IPS-NIHi7 (cell line): Measurements from ENCODE around the gene CTCFL.
A peak's percentile ranks its signal among the peaks of the same experiment; 100 is the strongest.
"Not testable (repeated sequence)": the region's sequence is repeated elsewhere in the genome, so short reads cannot be mapped to it uniquely, and the experiment has no call there.

ENCODE experiments used
- DNase-seq: peaks from one replicate; pipeline ENCODE4 v3.0.0; 2012; ENCODE audit warnings: mixed read lengths; ENCODE audit errors: extremely low spot score

CTCFL gene

DNA sequence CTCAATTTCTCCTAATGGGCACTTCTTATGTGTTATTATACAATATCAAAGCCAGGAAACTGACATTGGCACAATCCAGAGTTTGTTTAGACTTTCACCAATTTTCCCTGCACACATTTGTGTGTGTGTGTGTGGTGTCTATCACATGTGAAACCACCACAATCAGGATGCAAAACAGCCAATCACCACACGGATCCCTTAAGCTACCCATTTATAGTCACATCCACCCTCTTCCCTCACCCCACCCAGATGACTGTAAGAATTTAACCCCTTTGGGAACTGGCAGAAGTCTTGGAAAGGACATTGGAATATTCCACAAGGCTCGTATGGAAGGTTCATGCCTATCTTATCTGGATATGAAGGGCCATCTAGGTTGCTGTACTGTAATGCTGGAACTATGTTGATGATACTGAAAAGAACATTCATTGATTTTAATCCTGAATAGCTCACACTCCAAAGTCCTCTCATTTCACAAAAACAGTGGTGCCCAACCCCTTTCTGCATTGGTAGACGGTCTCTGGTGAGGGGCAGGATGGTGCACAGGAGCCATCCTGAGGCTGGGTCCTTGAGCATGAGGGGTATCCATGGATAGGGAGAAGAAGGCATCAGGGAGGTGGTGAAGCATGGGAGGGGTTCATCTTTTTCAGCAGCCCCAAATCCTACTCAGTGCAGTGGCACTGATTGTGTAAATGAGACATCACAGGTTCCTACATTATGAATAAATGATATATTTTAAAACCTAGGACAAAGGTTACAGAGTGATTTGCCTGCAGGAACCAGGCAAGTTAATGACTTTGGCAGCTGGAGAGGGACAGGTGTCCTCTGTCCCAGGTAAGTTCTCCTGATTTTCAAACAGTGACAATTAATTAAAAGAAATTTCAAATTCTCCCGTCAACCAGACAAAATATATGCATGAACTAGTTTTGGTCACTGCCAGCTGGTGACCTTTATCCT, 12.1 kb upstream of the CTCFL start:
- DNase-seq = no peak

DNA sequence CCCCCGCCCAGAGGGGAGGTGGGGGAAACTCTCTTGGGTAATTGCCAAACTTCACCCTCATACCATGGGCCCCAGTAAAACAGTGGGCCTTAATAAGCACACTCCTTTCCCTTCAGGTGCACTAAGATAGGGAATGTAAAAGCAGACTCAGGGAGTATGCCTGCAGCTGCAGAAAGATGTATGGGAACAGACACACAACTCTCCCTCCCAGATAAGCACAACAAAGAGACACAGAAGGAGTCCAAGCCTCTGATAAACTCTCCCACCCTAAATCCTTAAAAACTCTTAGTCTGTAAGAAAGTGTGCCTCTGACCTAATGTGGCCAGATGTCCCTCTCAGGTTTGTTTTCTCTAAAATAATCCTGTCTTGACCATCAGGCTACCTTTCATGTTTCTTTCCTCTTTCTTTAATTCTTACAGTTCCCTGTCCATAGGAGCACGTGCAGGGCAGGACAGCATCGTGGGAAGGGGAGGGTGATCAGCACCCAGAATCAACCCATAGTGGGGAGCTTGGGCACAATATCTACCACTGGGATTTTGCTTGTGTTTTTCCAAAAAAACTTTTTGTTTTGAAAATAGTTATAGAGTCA, 11.3 kb upstream of the CTCFL start:
- DNase-seq = no peak

DNA sequence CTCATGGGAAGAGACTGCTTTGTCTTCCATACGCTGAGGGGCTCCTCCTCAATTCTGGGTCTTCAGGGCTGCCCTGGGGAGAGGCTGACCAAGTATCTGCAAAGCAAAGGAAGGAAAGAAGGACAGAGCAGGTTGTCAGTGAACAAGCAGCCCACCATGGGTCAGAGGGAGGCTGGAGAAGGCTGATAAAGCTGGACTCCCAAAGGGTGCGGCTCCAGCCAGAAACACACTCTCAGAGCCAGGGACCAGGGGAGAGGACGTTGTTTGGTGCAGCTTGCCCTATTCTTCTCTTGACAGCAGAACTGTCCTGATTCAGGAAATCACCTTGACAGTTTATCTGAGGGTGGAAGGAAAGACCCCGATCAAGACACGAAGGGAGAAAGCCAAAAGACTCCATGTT, 10.4 kb upstream of the CTCFL start:
- DNase-seq = no peak

DNA sequence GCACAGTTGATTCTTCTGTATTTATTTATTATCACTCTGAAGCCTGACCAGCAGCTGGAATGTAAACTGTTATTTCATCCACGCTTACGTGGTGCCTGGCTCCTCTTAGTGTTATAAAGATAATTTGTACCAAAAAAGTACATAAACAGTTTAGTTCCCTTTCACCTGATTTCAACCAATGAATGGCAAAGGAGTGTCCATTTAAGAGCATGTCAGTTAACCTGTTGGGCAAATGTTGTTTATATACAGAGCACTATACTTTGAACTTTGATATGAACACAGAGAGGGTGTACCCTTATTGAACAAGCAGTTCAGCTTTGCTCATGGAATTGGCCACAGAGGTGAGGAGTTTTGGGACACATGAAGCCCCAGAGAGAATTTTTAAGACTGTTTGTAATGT, 7.2 kb upstream of the CTCFL start:
- no peak for DNase-seq

DNA sequence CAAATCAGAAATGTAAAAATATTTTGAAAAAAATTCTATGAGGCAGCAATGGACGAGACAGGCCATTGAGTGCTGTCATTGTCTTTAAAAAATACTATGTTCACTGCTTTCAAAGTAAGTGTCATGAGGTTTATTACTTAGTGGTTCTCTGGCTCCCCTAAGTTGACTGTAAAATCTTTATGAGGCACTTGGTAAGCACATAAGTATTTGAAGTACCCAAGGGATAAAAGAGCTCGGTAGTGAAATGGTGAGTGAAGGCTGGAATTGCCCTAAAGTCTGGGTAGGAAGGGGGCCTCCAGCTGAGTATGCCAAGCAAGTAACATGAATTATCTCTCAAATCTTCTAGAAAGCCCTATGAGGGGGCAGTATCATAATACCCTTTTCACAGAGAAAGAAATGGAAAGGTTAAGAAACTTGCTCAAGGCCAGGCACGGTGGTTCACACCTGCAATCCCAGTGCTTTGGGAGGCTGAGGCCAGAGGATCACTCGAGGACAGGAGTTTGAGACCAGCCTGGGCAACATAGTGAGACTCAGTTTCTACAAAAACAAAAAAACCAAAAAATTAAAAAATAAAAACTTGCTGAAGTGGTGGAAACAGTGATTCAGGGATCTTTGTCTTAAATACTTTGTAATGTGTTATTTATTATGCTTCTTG, 5.5 kb upstream of the CTCFL start:
- DNase-seq = no peak

DNA sequence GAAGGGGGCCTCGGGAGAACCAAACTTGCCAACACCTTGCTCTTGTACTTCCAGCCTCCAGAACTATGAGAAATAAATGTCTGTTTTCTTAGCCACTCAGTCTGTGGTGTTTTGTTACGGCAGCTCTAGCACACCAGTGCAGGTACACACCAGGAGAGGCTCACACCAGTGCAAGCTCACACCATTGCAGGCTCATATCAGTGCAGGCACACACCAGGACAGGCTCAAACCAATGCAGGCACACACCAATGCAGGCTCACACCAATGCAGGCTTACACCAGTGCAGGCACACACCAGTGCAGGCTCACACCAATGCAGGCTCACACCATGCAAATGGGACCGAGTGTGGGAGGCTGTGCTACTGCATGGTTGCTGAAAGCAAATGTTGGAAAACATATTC, 4.9 kb upstream of the CTCFL start:
- DNase-seq = no peak

DNA sequence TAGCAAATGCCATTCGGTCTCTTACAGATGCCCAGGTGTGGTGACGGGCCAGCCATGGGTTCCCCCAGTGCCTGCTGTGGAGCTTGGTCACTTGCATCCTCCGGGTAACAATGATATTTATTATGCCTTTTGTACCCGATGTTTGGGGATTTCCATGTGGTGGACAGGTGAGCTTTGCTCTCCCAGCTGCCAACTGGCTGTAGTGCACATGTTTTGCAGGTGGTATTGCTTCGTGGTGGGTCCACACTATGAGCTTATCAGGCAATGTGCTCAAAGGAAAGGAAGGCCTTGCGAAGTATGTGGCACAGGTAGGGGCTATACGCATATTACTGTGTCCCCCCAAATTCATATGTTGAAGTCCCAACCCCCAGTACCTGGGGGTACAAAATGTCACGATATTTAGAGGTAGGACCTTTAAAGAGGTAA, 4.2 kb upstream of the CTCFL start:
- no peak for DNase-seq

DNA sequence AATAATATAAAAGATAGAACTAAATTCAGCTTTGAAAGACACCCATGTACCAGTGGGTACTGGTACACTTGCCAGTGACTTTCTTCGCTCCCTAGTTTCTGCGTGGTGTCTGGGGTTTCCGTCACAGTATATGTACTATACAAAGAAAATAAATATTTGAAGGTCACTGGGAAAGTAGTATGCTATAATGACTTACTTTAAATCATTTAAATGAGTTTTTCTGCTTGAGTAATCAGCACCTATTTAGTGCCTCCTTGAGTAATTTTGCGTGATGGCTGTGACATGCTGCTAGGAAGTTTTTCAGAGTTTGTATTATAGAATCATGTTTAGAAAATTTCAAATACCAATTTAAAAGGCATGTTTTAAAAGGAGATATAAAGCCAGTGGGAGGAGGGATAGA, 3.2 kb upstream of the CTCFL start:
- DNase-seq = no peak

DNA sequence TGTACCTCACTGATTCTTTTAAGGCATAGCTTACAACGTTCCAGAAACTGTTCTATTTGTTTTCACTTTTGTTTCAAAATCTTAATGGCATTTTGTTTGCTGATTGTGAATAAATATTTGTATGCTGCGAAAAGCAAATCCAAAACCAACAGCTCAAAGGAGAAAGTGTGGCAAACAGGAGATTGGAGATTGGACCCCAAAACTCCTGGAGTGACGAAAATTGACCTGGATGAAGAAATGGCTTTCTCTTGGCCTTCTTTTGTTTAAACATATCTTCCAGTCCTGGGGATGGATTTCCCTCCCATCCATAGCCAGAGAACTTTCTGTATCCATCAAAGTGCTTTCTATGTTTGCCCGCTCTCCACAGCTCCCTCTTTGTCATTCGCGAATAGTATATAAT, 2.8 kb upstream of the CTCFL start:
- DNase-seq = no peak

DNA sequence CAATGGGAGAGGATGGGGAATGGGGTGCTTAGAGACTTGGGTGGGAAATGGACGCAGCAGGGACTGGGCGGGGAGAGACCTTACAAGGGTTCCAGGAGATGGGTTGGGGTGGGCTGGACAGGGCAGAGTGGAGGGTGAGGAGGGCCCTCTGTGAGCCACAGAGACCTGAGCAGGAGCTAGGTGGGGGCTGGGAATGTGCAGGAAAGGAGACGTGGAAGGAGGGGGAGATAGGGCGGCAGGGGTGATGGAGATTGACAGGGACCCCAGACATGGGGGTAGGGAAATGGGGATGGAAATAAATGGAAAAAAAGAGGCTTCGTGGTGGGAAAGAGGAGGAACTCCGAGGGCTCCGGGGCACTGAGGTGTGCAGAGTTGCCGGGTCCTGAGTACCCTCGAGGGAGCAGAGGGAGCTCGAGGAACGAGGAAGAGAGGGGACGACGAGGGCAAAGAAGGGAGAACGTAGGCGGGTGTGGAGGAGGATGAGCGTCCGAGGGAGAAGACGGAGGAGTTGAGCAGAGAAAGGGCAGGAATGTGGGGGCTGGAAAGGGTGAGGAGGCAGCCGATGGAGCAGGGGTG, 2.0 kb upstream of the CTCFL start:
- DNase-seq = no peak

DNA sequence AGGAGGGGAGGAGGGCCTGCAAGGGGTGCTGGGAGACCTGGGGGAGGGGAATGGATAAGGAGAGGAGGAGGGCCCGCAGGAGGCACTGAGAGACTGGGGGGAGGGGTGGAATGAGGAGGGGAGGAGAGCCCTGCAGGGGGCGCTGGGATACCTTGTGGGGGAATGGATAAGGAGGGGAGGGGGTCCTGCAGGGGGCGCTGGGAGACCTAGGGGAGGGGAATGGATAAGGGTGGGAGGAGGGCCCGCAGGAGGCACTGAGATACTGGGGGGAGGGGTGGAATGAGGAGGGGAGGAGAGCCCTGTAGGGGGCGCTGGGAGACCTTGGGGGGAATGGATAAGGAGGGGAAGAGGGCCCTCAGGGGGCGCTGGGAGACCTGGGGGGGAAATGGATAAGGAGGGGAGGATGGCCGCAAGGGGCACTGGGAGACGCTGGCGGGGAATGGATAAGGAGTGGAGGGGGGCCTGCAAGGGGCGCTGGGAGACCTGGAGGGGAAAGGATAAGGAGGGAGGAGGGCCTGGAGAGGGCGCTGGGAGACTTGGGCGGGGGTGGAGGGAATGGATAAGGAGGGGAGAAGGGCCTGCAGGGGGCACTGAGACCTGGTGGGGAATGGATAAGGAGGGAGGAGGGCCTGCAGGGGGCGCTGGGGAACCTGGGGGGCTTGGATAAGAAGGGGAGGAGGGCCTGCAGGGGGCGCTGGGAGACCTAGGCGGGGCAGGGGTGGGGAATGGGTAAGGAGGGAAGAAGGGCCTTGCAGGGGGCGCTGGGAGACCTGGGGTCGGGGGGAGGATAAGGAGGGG, 1.3 kb upstream of the CTCFL start:
- peak; percentile 50 for DNase-seq

DNA sequence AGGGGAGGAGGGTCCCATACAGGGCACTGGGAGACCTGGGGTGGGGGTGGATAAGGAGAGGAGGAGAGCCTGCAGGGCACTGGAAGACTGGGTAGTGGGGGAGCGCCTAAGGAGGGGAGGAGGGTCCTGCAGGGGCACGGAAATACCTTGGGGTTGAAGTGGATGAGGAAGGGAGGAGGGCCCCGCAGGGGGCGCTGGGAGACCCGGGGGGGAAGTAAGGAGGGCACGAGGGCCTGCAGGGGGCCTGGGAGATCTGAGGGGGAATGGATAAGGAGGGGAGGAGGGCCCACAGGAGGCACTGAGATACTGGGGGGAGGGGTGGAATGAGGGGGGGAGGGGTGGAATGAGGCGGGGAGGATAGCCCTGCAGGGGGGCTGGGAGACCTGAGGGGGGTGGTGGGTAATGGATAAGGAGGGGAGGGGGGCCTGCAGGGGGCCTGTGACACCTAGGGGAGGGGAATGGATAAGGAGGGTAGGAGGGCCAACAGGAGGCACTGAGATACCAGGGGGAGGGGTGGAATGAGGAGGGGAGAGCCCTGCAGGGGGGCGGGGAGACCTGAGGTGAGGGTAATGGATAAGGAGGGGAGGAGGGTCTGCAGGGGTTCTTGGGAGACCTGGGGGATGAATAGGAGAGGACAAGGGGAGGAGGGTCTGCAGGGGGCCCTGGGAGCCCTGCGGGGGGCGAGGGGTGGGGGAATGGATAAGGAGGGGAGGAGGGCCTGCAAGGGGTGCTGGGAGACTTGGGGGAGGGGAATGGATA, 567 bp upstream of the CTCFL start:
- DNase-seq = no peak

DNA sequence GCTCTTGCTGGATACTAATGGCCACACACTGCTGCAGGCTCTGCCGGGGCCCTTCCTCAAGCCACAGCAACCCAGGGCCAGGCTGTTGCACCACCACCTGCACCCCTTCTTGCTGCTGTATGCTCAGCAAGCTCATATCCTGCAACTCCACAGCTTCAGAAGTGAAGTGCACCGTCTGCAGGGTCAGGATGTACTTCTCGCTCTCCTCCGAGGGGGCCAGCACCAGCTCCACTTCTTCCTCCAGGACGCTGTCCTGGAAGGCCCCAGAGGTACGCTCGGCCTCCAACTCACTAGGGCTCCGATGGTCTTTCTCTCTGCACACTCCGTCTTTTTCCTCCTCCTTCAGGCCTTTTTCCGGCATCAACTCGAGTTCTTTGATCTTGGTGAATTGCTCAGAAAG, 1.2 kb downstream of the CTCFL start:
- DNase-seq = no peak

DNA sequence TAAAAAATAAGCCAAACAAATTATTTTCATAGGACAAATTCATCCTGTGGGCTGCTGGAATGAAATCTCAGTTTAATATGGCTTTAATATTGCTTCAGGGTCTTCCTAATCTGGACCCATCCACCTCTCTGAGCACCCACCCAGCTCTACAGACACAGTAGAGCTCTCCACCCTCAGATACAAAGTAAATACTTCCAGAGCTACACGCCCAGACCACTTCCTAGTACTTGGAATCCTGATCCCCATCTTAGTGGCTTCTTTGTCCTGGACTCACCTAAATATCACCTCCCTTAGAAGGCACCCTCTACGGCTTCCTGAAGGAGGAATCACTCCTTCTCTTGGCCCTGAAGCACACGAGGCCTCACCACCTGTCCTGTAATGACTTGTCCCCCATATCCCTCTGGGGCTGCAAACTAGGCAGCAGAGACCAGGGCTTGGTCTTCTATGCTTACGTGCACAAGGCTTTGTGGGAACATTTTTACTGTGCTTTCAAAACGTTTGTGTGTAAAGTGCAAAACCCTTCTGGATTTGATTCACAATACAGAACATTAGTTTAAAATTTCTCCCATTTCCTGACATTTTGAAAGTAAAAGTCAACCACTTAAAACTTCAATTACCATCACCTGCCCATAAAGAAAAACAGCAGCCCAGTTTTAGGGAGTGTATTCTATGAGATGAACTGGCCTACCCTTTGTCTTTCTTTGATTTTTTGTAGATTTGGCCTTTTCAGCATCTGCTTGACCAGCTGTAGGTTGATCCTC, 2.4 kb downstream of the CTCFL start:
- DNase-seq = no peak

DNA sequence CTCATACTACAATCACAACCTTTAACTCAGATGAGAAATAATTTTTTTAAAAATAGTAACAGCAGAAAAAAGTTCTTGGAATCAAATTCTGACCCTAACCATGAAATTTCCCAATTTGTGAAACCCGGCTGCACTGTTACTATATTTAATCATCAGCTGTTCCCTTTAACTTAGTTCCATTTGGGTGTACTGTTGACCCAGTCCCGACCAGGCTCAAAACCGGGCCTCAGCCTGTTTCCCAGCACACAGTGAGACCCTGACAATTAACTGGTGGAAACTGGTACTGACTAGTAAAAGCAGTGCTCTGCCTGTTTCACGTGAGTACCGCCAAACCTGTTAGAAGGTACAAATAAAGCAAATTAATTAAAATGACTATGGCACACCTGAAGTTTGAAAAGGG, 7.0 kb downstream of the CTCFL start:
- no peak for DNase-seq

DNA sequence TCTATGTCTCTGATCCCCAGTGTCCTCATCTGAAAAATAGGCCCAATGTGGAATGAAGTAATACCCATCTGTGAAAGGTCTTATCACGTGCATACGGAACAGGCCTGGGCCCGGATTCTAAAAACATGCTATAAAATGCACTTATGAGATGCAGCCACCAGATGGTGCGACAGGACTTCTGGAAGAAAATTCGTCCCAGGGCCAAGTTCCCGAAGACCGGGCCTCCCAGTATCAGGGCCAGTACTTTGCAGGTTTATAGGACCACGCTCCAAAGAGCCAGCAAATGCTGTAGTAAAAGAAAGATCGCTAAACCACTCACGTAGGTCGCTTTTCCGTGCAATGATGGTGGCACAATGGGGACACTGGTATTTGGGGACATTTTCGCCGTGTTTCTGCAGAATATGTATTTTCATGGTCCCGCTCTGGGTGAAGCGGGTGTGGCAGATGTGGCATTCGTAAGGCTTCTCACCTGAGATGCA, 10.6 kb downstream of the CTCFL start:
- DNase-seq = peak; percentile 83

DNA sequence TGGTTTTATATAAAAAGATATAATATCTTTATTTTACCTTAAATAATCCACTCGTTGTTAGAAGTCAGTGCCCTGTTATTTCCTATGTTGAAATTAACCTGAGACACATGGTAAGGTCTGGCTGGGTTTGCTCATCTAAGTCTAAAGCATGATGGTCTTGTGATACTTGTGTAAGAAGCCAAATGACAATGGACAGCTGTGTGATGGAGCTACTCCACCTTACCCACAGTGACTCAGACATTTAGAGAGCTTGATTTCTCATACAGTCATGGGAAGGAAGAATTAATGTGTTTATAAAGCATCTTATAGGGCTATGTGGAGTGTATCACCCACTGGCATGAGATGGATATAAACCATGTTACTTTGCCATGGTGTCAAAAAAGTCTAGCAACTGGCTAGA, 11.7 kb downstream of the CTCFL start:
- no peak for DNase-seq

DNA sequence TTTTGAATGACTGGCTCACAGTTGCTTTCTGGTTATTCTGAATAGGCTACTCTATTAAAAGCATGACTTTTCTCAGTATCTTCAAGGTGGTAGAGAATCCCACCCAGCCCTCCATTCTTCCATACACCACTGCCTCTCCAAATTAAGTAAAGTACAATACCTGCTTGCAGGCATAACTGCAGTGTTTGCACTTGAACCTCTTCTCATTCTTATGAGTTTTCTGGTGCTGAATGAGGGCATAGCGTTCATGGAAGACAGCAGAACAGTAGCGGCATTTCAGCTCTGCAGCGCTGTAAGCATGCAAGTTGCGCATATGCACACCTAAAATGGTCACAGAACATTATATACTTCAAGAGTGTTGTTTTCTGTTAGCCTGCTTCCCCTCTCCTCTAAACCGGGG, 12.5 kb downstream of the CTCFL start:
- DNase-seq = no peak

DNA sequence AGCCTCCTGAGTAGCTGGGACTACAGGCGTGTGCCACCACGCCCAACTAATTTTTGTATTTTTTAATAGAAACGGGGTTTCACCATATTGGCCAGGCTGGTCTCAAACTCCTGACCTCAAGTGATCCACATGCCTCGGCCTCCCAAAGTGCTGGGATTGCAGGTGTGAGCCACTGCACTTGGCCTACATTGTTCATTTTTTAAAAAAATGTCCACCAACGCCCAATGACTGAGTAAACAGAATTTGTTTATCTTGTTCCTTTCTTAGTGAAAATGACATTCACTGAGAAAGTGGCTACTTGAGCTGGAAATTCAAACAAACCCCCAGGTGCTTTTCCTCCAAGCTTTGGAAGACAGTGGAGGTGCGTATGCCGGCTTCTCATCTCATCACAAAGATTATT, 13.2 kb downstream of the CTCFL start:
- DNase-seq = not testable (repeated sequence)

DNA sequence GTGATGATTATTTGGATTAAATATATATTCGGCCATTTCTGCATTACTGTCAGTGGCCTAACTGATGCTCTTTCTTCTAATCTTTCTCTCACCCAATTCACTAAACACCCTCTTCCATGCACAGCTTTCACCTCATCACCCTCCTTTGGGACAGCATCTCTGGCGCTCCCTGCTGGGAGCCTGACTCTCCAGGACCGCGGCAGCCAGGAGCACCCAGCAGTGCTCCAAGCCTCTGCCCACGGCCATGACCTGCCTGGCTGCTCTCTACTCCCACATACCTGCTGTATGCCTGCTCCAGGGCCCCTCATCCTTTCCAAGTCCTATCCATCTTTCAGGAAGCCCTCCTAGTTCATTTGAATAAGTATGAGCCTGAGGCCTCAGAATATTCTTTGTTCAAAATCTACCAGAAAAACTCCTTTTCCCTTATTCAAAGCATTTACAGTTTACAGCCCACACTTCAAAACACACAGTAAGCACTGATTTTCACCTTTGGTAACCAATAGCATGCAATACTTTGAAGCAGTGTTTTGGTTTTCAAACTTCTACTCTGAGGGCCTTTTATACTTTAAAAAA, 15.2 kb downstream of the CTCFL start:
- peak; percentile 65 for DNase-seq
